Cardiac muscle cell (in vitro differentiated cells and primary cell): ENCODE results near the gene SCYGR2. TPM values are rescaled to one million over a fixed set of nuclear protein-coding genes. Genes with fewer than 3 reads are reported as not detected.

Experiments
- DNase-seq, 2 donors: peaks; one replicate each; pipeline versions ENCODE4 v3.0.0 to v3.0.0-alpha.2; 2010 to 2017; ENCODE audit warnings: low read depth in 1 of 2, low spot score in 1 of 2
- H3K27ac ChIP-seq: fragments of 200-600 bp; sonication (generic); 2 replicates; pipeline ENCODE4 v1.5.1; 2016
- H3K27me3 ChIP-seq: fragments of 200-600 bp; sonication (generic); 2 replicates; pipeline ENCODE4 v1.6.0; 2016; ENCODE audit warnings: control low read depth
- H3K36me3 ChIP-seq: fragments of 200-600 bp; sonication (generic); 2 replicates; pipeline ENCODE4 v1.5.1; 2016; ENCODE audit warnings: control low read depth
- H3K4me1 ChIP-seq: fragments of 200-600 bp; sonication (generic); 2 replicates; pipeline ENCODE4 v1.8.1; 2017; ENCODE audit warnings: low read depth, mild to moderate bottlenecking, mixed run types
- H3K4me3 ChIP-seq: fragments of 200-600 bp; sonication (generic); 2 replicates; pipeline ENCODE4 v1.5.1; 2016; ENCODE audit warnings: mild to moderate bottlenecking
- H3K9me3 ChIP-seq: fragments of 200-600 bp; sonication (generic); 2 replicates; pipeline ENCODE4 v1.5.1; 2017; ENCODE audit warnings: low read depth, mild to moderate bottlenecking, control low read depth
- CTCF ChIP-seq: IDR thresholded peaks from 2 replicates; pipeline ENCODE4 v1.5.1; 2012; ENCODE audit warnings: low read depth, mild to moderate bottlenecking, low read length
- polyA plus RNA-seq: library from polyadenylated mRNA; unstranded; fragments of >200 nt; fragmentation: Nextera tagmentation; extraction: Ambion mirVana; gene quantifications from 2 replicates; pipeline ENCODE4 v1.2.1, GENCODE V29; 2016
- total RNA-seq: library from RNA; depleted of rRNA; stranded (reverse); fragments of >200 nt; gene quantifications from 2 replicates; pipeline ENCODE4 v1.2.3, GENCODE V29; 2016

Gene SCYGR2
- total and polyA plus RNA-seq, 2 experiments from 2014 or later, result not detected

DNA sequence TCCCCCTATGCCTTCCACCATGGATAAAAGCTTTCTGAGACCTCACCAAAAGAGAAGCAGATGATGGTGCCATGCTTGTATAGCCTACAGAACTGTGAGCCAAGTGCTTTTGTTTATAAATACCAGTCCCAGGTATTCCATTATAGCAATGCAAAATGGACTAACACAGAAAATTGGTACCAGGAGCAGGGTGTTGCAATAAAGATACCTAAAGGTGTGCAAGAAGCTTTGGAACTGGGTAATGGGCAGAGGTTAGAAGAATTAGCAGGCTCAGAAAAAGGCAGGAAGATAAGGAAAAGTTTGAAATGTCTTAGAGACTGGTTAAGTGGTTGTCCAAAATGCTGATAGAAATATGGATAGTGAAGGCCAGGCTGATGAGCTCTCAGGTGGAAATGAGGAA lies 16.3 kb upstream of the SCYGR2 start:
- H3K36me3 ChIP-seq, result no peaks in the 10 kb centered on the region
- H3K4me3 ChIP-seq, result no peak overlapping the region
- no peak for DNase-seq
- H3K4me1 ChIP-seq, result no peaks in the 10 kb centered on the region
- TF ChIP-seq CTCF, result no peak
- no peaks in the 10 kb centered on the region for H3K9me3 ChIP-seq
- H3K27me3 ChIP-seq, result no peaks in the 10 kb centered on the region
- no peak overlapping the region for H3K27ac ChIP-seq

- no peak for TF ChIP-seq CTCF
- Histone ChIP-seq H3K4me3 (no peak overlapping the region), H3K27me3 (no peaks in the 10 kb centered on the region)
Observed at GRCh38 chr2:227592694-227593387, 5.9 kb upstream of the SCYGR2 start.

GRCh38 chr2:227595797-227596196 lies 2.9 kb upstream of the SCYGR2 start:
- Histone ChIP-seq H3K27me3 (no peaks in the 10 kb centered on the region), H3K4me1 (no peaks in the 10 kb centered on the region), H3K36me3 (no peaks in the 10 kb centered on the region), H3K9me3 (no peaks in the 10 kb centered on the region), H3K27ac (no peak overlapping the region), H3K4me3 (no peak overlapping the region)
- no peak for DNase-seq
- TF ChIP-seq CTCF, result no peak

More at GRCh38 chr2:227592694-227593387, 5.9 kb upstream of the SCYGR2 start:
- no peak for DNase-seq
- Histone ChIP-seq H3K4me1 (no peaks in the 10 kb centered on the region), H3K36me3 (no peaks in the 10 kb centered on the region), H3K27ac (no peak overlapping the region), H3K9me3 (no peaks in the 10 kb centered on the region)

DNA sequence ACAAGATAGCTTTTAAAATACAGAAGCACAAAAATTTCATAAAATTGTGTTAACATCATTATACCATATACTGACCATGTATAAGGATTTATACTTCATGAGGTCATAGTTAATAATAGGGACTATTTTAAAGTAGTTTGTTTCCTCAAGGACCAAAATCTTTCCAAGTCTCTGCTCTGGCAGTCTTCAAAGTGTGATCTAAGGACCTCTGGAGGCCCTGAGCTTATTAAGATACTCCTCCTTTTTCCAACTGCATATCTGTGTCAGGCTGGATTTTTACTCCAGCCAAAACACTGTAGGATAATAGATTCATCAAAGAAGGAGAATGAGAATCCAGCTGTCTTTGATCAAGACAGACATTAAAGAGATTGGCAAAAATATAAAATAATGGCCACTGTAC lies 1.7 kb upstream of the SCYGR2 start:
- Histone ChIP-seq H3K4me3 (no peak overlapping the region), H3K4me1 (no peaks in the 10 kb centered on the region), H3K36me3 (no peaks in the 10 kb centered on the region), H3K9me3 (no peaks in the 10 kb centered on the region), H3K27me3 (no peaks in the 10 kb centered on the region), H3K27ac (no peak overlapping the region)
- TF ChIP-seq CTCF, result no peak
- DNase-seq, result no peak

- H3K36me3 ChIP-seq, result no peaks in the 10 kb centered on the region
- no peak for TF ChIP-seq CTCF
Observed at GRCh38 chr2:227597998-227598397, 695 bp upstream of the SCYGR2 start.

More at GRCh38 chr2:227597998-227598397, 695 bp upstream of the SCYGR2 start:
- Histone ChIP-seq H3K9me3 (no peaks in the 10 kb centered on the region), H3K4me3 (no peak overlapping the region), H3K27ac (no peak overlapping the region), H3K4me1 (no peaks in the 10 kb centered on the region), H3K27me3 (no peaks in the 10 kb centered on the region)
- DNase-seq, result no peak
